Left hindlimb (tissue), 1 donor: ENCODE results near the gene C22orf23.

Experiments
- DNase-seq: peaks from one replicate; pipeline ENCODE4 v3.0.0-alpha.2; 2018

Gene C22orf23

DNA sequence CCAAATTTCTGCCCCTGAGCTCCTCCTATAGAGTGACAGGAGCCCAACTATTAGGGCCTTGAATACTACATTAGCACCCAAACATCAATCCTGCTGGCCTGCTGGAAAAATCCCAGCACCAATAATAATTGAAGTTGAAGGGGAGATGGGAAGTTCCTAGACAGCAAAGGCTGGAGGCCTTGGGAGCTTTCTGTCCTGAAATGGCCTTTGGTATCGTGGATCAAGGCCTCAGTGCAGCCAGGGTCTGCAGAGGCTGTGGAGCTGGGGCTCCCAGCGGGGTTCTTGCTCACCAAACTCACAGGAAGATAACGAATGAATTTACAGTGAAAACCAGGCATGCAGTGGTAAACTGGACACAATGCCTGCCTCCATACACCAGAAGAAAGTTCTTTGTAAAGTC is 56.5 kb downstream of the C22orf23 start:
- DNase-seq: no peak

DNA sequence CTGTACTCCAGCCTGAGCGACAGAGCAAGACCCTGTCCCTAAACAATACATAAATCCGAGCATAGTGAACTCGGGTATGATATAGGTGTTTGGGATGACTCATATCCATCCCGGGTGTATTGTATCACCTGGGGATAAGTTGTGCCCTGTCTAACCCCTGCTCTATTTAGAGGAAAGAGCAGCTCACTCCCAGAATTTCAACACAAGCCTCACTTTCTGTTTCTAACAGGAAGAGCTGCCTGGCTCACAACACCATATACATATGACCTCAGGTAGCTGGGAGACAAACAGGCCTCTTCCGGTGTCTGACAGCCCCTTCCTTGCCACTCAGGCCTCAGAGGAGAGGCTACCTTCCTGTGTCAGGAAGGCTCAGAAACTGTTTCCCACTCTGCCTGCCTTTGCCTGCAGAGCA is 57.2 kb downstream of the C22orf23 start:
- no peak for DNase-seq

DNA sequence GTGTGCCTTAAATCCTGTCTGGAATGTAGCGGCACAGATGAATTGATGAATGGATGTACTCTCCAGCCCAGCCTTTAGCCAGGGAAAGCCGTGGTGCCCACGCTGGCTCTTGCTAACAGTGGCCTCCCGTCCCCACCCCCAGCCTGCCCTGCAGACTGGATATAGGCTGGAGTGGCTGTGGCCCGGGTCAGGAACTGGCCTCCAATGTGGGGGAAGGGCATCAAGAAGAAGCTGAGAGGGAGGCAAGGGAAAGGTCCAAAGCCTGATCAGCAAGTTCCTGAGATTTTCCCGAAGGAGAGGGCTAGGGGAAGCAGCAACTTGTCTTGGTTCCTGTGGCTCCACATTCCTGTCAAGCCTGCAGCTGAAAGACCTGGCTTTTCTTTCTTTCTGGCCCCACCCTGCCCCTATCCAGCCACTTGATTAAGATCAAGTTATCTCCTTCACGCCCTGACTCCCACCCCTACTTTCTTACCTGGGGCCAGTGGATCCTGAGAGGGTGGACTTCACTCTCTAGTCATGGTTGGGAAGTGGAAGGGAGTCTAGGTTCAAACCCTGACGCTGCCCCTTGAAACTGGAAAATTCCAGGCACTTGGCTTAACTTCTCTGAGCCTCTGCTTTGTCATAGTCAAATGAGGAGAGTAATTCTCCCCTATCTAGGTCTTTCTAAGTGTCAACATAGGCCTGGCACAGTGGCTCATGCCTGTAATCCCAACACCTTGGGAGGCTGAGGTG is 58.3 kb downstream of the C22orf23 start:
- no peak for DNase-seq

DNA sequence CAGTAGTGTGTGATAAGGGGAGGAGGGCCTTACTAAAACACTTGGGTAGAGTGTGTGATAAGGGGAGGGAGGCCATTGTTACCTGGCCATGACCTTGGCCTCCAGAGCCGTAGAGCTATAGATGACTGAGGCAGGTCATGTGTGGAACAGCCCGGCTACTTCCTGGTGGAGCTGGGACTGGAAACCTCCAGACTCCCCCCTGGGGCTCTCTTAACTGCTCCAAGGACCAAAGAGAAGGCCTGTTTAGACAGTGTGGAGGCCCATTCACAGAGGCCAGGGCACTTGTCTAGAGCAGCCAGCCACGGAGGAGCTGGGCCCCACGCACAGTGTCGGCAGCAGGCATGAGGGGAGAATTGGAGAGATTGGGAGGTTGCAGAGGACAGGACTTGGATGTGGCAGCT is 59.8 kb downstream of the C22orf23 start:
- DNase-seq: no peak
